GM12878 (cell line): ENCODE results near the gene UBQLN4. TPM values are rescaled to one million over a fixed set of nuclear protein-coding genes. Genes with fewer than 3 reads are reported as not detected.

ENCODE experiments used
- ATF7 ChIP-seq: fragments of 450-650 bp; IDR thresholded peaks from 2 replicates; pipeline ENCODE4 v1.6.1; 2016; ENCODE audit warnings: low read depth, mild to moderate bottlenecking
- BCL3 ChIP-seq: IDR thresholded peaks from 2 replicates; pipeline ENCODE4 v1.6.1; 2011; ENCODE audit warnings: borderline replicate concordance, low read depth, mild to moderate bottlenecking, moderate library complexity, low read length; ENCODE audit not compliant: insufficient read depth, poor library complexity, severe bottlenecking
- CBFB ChIP-seq: IDR thresholded peaks from 2 replicates; pipeline ENCODE4 v1.6.1; 2016; ENCODE audit warnings: antibody characterized with exemption, low read depth
- CEBPZ ChIP-seq: fragments of 150-350 bp; IDR thresholded peaks from 2 replicates; pipeline ENCODE4 v1.6.1; 2016; ENCODE audit warnings: low read depth, low read length
- EED ChIP-seq: sonication (generic); IDR thresholded peaks from 2 replicates; pipeline ENCODE4 v1.6.1; 2016; ENCODE audit warnings: antibody characterized with exemption, low read depth
- HCFC1 ChIP-seq: fragments of 150-350 bp; IDR thresholded peaks from 2 replicates; pipeline ENCODE4 v1.6.1; 2014; ENCODE audit warnings: low read length
- HDAC6 ChIP-seq: fragments of 200-600 bp; sonication (generic); IDR thresholded peaks from one replicate; pipeline ENCODE4 v1.8.0; 2017; ENCODE audit warnings: antibody characterized with exemption; ENCODE audit not compliant: unreplicated experiment
- IRF5 ChIP-seq: fragments of 450-650 bp; IDR thresholded peaks from 2 replicates; pipeline ENCODE4 v1.6.1; 2017; ENCODE audit warnings: borderline replicate concordance
- RAD21 ChIP-seq: IDR thresholded peaks from 2 replicates; pipeline ENCODE4 v1.6.1; 2011; ENCODE audit warnings: mild to moderate bottlenecking, low read depth, low read length, moderate library complexity; ENCODE audit not compliant: insufficient read depth
- RELA ChIP-seq: fragments of 450-650 bp; IDR thresholded peaks from 2 replicates; pipeline ENCODE4 v1.8.0; 2014; ENCODE audit warnings: borderline replicate concordance; ENCODE audit not compliant: partially characterized antibody
- SMAD1 ChIP-seq: fragments of 450-650 bp; IDR thresholded peaks from 2 replicates; pipeline ENCODE4 v1.6.1; 2018; ENCODE audit warnings: mild to moderate bottlenecking, low read depth; ENCODE audit not compliant: partially characterized antibody
- SMAD5 ChIP-seq: IDR thresholded peaks from 2 replicates; pipeline ENCODE4 v1.6.1; 2016; ENCODE audit warnings: antibody characterized with exemption, low read depth
- SPI1 ChIP-seq: IDR thresholded peaks from 2 replicates; pipeline ENCODE4 v1.6.1; 2011; ENCODE audit warnings: low read depth, mild to moderate bottlenecking, low read length, moderate library complexity, borderline replicate concordance; ENCODE audit not compliant: insufficient read depth
- SRF ChIP-seq, 2 experiments: IDR thresholded peaks; 2 replicates each; pipeline ENCODE4 v1.6.1; 2011; ENCODE audit warnings: low read depth in 2 of 2, low read length in 2 of 2, mild to moderate bottlenecking in 1 of 2, moderate library complexity in 1 of 2
- USF2 ChIP-seq: IDR thresholded peaks from 2 replicates; pipeline ENCODE4 v1.6.1; 2011; ENCODE audit warnings: low read depth, low read length, improper control_type of control experiment, borderline replicate concordance
- ZNF274 ChIP-seq: IDR thresholded peaks from one replicate; pipeline ENCODE4 v1.8.0; 2011; ENCODE audit not compliant: insufficient read length, insufficient read depth
- ZNF687 ChIP-seq: fragments of 450-650 bp; IDR thresholded peaks from 2 replicates; pipeline ENCODE4 v1.6.1; 2017; ENCODE audit warnings: mild to moderate bottlenecking, moderate library complexity
- polyA plus RNA-seq, 11 experiments: library from polyadenylated mRNA; depleted of rRNA in 4 of 11; unstranded in 6 of 11; stranded (reverse) in 5 of 11; fragments of >200 nt; fragmentation: Nextera tagmentation in 4 of 11; fragmentation: Illumina TruSeq in 1 of 11; extraction: Ambion mirVana in 4 of 11; extraction: Trizol in 1 of 11; gene quantifications; 1 replicate in 1 of 11; 2 replicates in 10 of 11; pipeline versions ENCODE4 v1.2.1 to v1.2.3, GENCODE V29; 2011 to 2016; ENCODE audit warnings: inconsistent platforms in 2 of 11, missing spikeins in 2 of 11, low read depth in 1 of 11
- total RNA-seq, 4 experiments: library from RNA; depleted of rRNA in 3 of 4; stranded (reverse); fragments of >200 nt in 3 of 4; fragmentation: Illumina TruSeq in 1 of 4; extraction: Trizol in 1 of 4; gene quantifications; 2 replicates each; pipeline versions ENCODE4 v1.2.1 to v1.2.3, GENCODE V29; 2013 to 2021

Gene UBQLN4
- total and polyA plus RNA-seq, 10 of the 15 experiments (the other 5 are each of a cell fraction or from before 2014, with no cell fraction given), result 10.0 to 44.6 (median 19.7) TPM

- TF ChIP-seq CEBPZ (no peak), SPI1 (no peak), SMAD5 (no peak), CBFB (no peak), ZNF274 (no peak), SMAD1 (no peak), SRF (IDR thresholded peaks at IDR 0.05; ENCODE audit: low read depth in 2 of 2, low read length in 2 of 2) (no peak), RELA (no peak), HCFC1 (no peak), ZNF687 (peak; percentile 60), EED (no peak), HDAC6 (no peak), RAD21 (no peak), BCL3 (no peak), IRF5 (no peak), ATF7 (no peak), USF2 (no peak)
These were observed 23.2 kb upstream of the UBQLN4 start (continued) for GRCh38 chr1:156076609-156077429.
